Measurements from ENCODE around the gene PHYHIPL.

PHYHIPL gene

DNA sequence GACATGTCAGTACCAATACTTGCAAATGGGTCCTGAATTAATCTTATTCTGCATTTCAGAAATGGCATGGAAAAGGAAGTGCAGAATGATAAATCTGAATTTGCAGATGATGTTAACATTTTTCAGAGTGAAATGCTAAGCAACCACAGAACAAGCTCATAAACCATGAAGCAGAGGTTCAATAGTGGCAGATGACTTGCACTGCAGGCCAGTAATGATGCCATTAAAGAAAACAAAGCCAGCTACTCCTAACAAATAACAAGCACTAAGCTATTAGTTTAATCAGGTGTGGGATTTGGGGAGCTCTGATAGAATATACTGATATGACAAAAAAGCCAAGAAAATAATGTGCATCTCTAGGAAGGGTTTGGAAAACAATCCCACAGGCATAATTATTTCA, 100.5 kb downstream of the PHYHIPL start:
- no peak overlapping the region for H3K4me3 ChIP-seq (ENCODE audit: low read depth in 1 of 2, low read length in 1 of 2)
- H3K36me3 ChIP-seq, result no peaks in the 10 kb centered on the region
- H3K27ac ChIP-seq, result no peak overlapping the region
- no peak for TF ChIP-seq CTCF (IDR thresholded peaks at IDR 0.05)
- no peaks in the 10 kb centered on the region for H3K4me1 ChIP-seq (ENCODE audit: control insufficient read depth in 1 of 2, insufficient read depth in 1 of 2, low read depth in 1 of 2, low read length in 1 of 2)
- no peaks in the 10 kb centered on the region for H3K27me3 ChIP-seq
- H3K9me3 ChIP-seq, result no peaks in the 10 kb centered on the region

- Histone ChIP-seq H3K4me3 (ENCODE audit: low read depth in 1 of 2, low read length in 1 of 2) (no peak overlapping the region), H3K9me3 (no peaks in the 10 kb centered on the region), H3K36me3 (no peaks in the 10 kb centered on the region), H3K27me3 (no peaks in the 10 kb centered on the region), H3K4me1 (ENCODE audit: control insufficient read depth in 1 of 2, insufficient read depth in 1 of 2, low read depth in 1 of 2, low read length in 1 of 2) (no peaks in the 10 kb centered on the region), H3K27ac (no peak overlapping the region)
- TF ChIP-seq CTCF (IDR thresholded peaks at IDR 0.05), result no peak
Observed at GRCh38 chr10:59279476-59279875, 103.0 kb downstream of the PHYHIPL start.

DNA sequence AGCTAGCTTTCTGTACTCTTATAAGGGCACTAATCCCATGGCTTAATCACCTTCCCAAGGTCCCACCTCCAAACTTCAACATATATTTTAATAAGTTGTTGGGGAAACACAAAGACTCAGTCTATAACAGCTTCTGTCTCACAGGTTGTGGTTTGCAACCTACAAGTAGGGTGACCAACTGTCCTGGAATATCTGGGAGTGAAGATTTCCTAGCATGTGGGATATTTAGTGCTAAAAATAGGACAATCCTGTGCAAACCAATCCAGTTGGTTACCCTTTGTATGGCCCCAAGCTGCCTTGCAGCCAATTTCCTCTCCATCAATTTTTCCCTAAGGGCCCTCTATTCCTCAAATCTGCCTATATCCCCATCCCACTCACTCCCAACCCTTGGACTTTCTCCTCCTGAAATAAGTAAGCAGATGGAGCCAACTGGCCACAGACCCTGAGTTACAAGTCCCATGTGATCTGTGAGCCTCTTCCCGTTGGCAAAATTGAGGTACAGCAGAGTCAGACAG, 103.6 kb downstream of the PHYHIPL start:
- no peaks in the 10 kb centered on the region for H3K36me3 ChIP-seq
- no peaks in the 10 kb centered on the region for H3K27me3 ChIP-seq
- H3K4me1 ChIP-seq (ENCODE audit: control insufficient read depth in 1 of 2, insufficient read depth in 1 of 2, low read depth in 1 of 2, low read length in 1 of 2), result no peaks in the 10 kb centered on the region
- no peak overlapping the region for H3K4me3 ChIP-seq (ENCODE audit: low read depth in 1 of 2, low read length in 1 of 2)
- no peak overlapping the region for H3K27ac ChIP-seq
- no peaks in the 10 kb centered on the region for H3K9me3 ChIP-seq
- TF ChIP-seq CTCF (IDR thresholded peaks at IDR 0.05), result no peak

- no peaks in the 10 kb centered on the region for H3K27me3 ChIP-seq
- no peaks in the 10 kb centered on the region for H3K36me3 ChIP-seq
- no peaks in the 10 kb centered on the region for H3K4me1 ChIP-seq (ENCODE audit: control insufficient read depth in 1 of 2, insufficient read depth in 1 of 2, low read depth in 1 of 2, low read length in 1 of 2)
- H3K27ac ChIP-seq, result no peak overlapping the region
- no peaks in the 10 kb centered on the region for H3K9me3 ChIP-seq
- no peak for TF ChIP-seq CTCF (IDR thresholded peaks at IDR 0.05)
- no peak overlapping the region for H3K4me3 ChIP-seq (ENCODE audit: low read depth in 1 of 2, low read length in 1 of 2)
Observed at GRCh38 chr10:59281861-59282260, 105.4 kb downstream of the PHYHIPL start.

DNA sequence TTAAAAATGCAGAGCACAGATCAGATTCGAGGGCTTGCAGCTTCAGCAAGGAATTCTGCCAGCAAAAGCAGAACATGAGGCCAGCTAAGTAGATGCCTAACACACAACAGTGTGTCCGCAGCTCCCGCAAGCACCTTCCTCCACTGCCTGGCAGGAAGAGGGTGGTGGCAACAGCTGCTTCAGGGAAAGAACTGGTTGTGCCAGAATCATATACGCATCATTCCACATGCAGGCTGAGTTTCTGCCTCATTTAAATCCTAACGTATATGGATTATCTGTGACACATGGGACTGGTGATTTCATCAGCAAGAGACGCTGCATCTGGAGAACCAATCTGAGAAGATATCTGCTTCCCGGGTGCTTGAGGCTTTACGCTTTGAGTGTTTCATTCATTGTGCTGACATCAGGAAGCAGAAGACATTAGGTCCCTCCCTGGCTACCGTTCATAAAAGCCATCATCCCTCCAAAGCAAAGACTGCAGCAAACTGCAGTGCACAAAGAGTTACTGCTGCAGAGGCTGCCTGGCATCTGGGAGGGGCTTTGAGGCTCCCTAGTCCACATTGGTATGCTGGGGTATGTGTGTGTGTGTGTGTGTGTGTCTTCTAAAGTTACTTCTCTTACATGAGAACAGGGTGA, 107.1 kb downstream of the PHYHIPL start:
- TF ChIP-seq CTCF (IDR thresholded peaks at IDR 0.05), result no peak
- Histone ChIP-seq H3K27ac (no peak overlapping the region), H3K4me1 (ENCODE audit: control insufficient read depth in 1 of 2, insufficient read depth in 1 of 2, low read depth in 1 of 2, low read length in 1 of 2) (no peaks in the 10 kb centered on the region), H3K27me3 (no peaks in the 10 kb centered on the region), H3K36me3 (no peaks in the 10 kb centered on the region), H3K4me3 (ENCODE audit: low read depth in 1 of 2, low read length in 1 of 2) (no peak overlapping the region), H3K9me3 (no peaks in the 10 kb centered on the region)

Data from neutrophil (primary cell).